GM12872 (cell line): Measurements from ENCODE around the gene FOXE3.

Source experiments
- CTCF ChIP-seq: IDR thresholded peaks from 3 replicates; pipeline ENCODE4 v1.5.1; 2011; ENCODE audit warnings: low read depth, mild to moderate bottlenecking, low read length, moderate library complexity; ENCODE audit not compliant: insufficient read depth

The FOXE3 gene

DNA sequence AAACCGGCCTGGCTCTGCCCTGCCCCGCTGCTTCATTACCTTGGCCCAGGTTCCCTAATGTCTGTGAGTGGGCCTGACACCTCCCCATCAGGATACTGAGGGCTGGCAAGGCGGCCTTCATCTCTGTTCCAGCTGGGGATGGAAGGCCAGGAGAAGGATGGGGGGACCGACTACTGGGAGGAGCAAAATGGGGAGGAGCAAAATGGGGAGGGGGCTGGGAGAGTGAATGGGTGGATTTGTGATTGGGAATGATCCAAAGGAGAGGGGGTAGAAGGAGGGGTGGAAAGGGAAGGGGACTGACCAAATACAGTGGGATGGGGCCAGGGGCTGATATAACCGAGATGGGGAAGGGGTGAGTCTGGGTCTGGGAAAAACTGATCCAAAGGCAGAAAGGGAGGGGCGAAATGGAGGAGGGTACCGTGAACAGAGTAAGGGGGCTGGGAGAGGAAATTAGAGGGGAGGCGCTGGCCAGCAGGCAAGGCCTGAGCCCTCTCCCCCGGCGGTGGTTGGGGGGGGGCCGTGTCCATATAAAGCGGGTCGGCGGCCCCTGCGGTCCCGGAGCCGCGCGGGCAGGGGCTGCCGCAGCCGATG lies at the start of gene FOXE3:
FOXE3 (plus strand) TSS at position 558 of the 591 bp plus-strand sequence; CDS start at position 589, 31 bp downstream.
- TF ChIP-seq CTCF: no peak

DNA sequence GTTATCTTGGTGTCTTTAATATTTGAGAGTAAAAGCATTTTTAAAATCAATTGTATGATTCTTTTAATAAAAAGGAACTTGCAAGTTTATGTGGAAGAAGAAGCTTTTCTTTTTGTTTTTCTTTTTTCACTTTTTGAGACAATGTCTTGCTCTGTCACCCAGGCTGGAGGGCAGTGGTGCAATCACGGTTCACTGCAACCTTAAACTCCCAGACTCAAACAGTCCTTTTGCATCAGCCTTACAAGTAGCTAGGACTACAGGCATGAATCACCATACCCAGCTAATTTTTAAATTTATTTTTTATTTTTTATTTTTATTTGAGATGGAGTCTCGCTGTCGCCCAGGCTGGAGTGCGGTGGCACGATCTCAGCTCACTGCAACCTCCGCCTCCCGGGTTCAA lies 48.4 kb upstream of the FOXE3 start:
- TF ChIP-seq CTCF: no peak

DNA sequence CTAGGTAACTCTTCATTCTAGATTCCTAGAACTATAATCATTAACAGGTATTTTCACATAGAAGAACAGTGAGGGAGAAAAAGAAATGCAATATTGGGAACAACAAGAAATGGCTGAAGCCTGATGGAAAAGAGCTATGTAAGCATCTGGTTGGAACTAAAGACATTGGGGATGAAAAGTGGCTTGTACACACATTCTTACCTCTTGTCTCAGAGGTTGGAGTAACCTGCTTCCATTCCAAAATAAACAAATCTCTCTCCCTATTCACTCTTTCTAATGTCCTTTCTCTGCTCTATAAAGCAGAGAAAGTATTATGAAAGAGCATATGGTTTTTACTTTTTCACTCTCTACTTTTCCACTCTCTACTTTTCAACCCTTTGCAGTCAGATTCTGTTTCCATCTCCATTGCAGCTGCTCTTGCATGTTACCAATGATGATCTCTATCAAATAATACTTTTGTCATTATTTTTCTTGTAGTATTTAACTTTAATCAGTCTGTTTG lies 45.0 kb upstream of the FOXE3 start:
- no peak for TF ChIP-seq CTCF

GRCh38 chr1:47374501-47374900 lies 41.6 kb upstream of the FOXE3 start:
- TF ChIP-seq CTCF: no peak

DNA sequence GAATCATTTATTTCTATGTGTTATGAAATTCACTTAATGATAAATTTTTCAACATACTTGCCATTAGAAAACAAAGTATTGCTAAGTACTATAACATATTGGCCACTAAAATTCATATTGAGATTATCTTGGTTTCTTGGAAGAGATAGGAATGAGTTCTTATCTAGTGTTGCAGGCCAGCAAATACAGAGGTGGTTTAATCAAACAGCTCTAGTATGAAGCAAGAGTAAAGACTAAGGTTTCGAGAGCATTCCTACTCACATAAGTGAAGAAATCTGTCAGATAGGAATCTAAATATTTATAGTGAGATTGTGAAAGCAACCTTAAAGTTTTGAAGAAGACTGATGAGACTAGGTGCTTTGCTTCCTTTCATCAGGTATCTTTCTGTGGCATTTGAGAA lies 37.9 kb upstream of the FOXE3 start:
- TF ChIP-seq CTCF: no peak

DNA sequence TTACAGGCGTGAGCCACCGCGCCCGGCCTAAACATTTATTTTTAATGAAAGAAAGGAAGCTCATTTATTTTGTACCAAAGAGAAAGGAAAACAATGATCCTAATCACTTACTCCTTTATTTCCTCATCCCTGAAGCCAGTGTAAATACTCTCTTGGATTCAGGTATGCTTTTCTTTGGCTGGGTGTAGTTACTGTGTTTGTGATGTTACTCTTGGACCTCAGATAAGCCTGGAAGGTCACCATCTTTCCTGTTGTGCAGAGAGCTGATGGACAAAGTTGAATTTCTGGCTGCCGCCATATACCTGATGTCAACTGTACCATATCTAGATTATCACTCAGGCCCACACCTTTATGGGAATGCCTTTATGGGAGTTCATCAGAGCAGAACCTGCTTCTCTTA lies 35.4 kb upstream of the FOXE3 start:
- TF ChIP-seq CTCF: no peak

DNA sequence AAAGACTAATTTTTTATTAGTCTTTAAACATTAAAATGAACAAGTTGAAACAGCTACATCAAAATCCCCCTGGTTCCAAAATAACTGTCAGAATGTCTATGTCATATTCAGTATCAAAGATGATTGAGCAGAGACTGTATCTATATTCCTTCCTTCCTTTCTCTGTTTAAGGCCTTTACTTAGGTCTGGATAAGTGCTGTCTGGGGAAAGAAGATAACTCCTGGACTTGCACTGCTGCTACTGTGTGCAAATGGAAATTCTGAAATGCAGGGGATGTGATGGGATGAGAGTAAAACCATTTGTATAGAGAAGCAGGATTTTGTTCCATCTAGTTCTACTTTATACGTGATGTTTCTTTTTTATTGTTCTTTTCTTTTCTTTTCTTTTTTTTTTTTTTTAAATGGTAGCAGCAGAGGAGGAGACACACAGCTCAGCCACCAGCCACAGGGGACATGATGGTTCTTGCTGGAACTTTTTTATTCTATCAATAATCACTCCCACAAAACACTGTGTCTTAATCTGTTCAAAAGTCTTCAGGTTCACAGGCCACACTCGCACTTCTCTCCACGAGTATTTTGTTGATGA lies 33.6 kb upstream of the FOXE3 start:
- TF ChIP-seq CTCF: no peak
